Breast epithelium (tissue), 4 donors: ENCODE data around the gene TBC1D32. TPM values are rescaled to one million over a fixed set of nuclear protein-coding genes. Genes with fewer than 3 reads are reported as not detected.
"Not testable (repeated sequence)": the region's sequence is repeated elsewhere in the genome, so short reads cannot be mapped to it uniquely, and the experiment has no call there.

Experiments
- DNase-seq, 2 donors: peaks; one replicate each; pipeline ENCODE4 v3.0.0-alpha.2; 2019; ENCODE audit warnings: low spot score in 2 of 2
- H3K27ac ChIP-seq, 2 donors: fragments of 200-600 bp; sonication (generic) in 1 of 2; one replicate each; pipeline ENCODE4 v1.5.1; 2016 to 2019; ENCODE audit warnings: mild to moderate bottlenecking in 1 of 2
- H3K27me3 ChIP-seq, 2 donors: fragments of 200-600 bp; sonication (generic) in 1 of 2; one replicate each; pipeline versions ENCODE4 v1.5.1 to v1.6.0; 2017 to 2019; ENCODE audit warnings: control low read depth in 1 of 2, mild to moderate bottlenecking in 1 of 2
- H3K36me3 ChIP-seq: fragments of 200-600 bp; one replicate; pipeline ENCODE4 v1.5.1; 2019
- H3K4me1 ChIP-seq, 2 donors: fragments of 200-600 bp; sonication (generic); one replicate each; pipeline ENCODE4 v1.5.1; 2016 to 2019; ENCODE audit warnings: control low read depth in 1 of 2
- H3K4me3 ChIP-seq, 3 donors: fragments of 200-600 bp; sonication (generic); 1 replicate in 2 of 3; 2 replicates in 1 of 3; pipeline ENCODE4 v1.5.1; 2016 to 2019; ENCODE audit warnings: mild to moderate bottlenecking in 3 of 3, moderate library complexity in 2 of 3
- H3K9me3 ChIP-seq, 2 donors: fragments of 200-600 bp; sonication (generic) in 1 of 2; one replicate each; pipeline ENCODE4 v1.5.1; 2016 to 2019; ENCODE audit warnings: control low read depth in 1 of 2
- CTCF ChIP-seq, 3 donors: fragments of 450-650 bp; IDR thresholded peaks; one replicate each; pipeline ENCODE4 v1.5.1; 2016 to 2017; ENCODE audit warnings: antibody characterized with exemption in 3 of 3, mild to moderate bottlenecking in 3 of 3, moderate library complexity in 3 of 3
- POLR2A ChIP-seq: fragments of 450-650 bp; IDR thresholded peaks from one replicate; pipeline ENCODE4 v1.6.1; 2016; ENCODE audit warnings: antibody characterized with exemption, mild to moderate bottlenecking, moderate library complexity
- POLR2AphosphoS5 ChIP-seq, 3 donors: sonication (generic); formaldehyde crosslinking; IDR thresholded peaks; one replicate each; pipeline ENCODE4 v1.6.1; 2017; ENCODE audit warnings: antibody characterized with exemption in 3 of 3
- intact Hi-C: fragments of 100-400 bp; cut with DNase I; formaldehyde crosslinking; loops from one replicate; pipeline ENCODE4 v1.15.1; 2023; ENCODE audit warnings: low total_unique reads
- total RNA-seq, 3 donors: library from RNA; depleted of rRNA; stranded (reverse); fragments of >200 nt; gene quantifications; one replicate each; pipeline ENCODE4 v1.1.0, GENCODE V29; 2016

The TBC1D32 gene
- total RNA-seq, 3 donors from 2014 or later, result 5.8 to 26.3 (median 18.7) TPM

DNA sequence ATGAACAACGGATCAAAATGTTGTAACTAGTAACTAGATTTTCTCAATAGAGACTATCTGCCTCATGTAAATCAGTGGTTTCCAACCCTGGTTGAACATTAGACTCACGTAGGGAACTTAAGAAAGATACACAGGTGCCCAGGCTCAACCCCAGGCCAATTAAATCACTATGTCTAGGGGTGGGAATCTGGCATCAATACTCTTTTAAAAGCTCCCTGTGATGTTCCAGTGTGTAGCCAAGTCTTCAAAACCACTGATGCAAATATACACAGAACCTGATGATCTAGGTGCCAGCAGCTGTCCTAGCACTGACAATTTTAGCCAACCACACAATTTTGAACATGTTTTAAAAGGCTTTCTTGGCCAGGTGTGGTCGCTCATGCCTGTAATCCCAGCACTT is 128.7 kb downstream of the TBC1D32 start:
- DNase-seq, result no peak
- no peaks in the 10 kb centered on the region for H3K9me3 ChIP-seq
- TF ChIP-seq POLR2AphosphoS5 (IDR thresholded peaks at IDR 0.05) (no peak), CTCF (IDR thresholded peaks at IDR 0.05) (no peak), POLR2A (no peak)
- H3K4me3 ChIP-seq, result no peak overlapping the region
- H3K27ac ChIP-seq, result no peak overlapping the region
- no peaks in the 10 kb centered on the region for H3K36me3 ChIP-seq
- H3K27me3 ChIP-seq, result no peaks in the 10 kb centered on the region
- intact Hi-C loops, result no loop called here
- H3K4me1 ChIP-seq, result no peaks in the 10 kb centered on the region

- Histone ChIP-seq H3K27ac (no peak overlapping the region), H3K4me3 (no peak overlapping the region), H3K27me3 (no peaks in the 10 kb centered on the region), H3K4me1 (no peaks in the 10 kb centered on the region), H3K36me3 (no peaks in the 10 kb centered on the region), H3K9me3 (no peaks in the 10 kb centered on the region)
- intact Hi-C loops, result no loop called here
- no peak for TF ChIP-seq POLR2A
- no peak for TF ChIP-seq POLR2AphosphoS5 (IDR thresholded peaks at IDR 0.05)
- TF ChIP-seq CTCF (IDR thresholded peaks at IDR 0.05), result no peak
- no peak for DNase-seq
These were observed 133.2 kb downstream of the TBC1D32 start for GRCh38 chr6:121201105-121201504.

DNA sequence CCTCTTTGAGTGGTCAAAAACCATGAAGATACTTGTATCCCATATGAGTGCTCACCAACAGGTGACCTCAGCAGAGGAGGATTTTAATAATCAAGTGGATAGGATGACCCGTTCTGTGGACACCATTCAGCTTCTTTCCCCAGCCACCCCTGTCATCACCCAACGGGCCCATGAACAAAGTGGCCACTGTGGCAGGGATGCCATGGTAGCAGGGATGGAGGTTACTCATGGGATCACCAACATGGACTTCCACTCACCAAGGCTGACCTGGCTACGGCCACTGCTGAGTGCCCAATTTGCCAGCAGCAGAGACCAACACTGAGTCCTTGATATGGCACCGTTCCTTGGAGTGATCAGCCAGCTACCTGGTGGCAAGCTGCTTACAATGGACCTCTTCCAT is 138.2 kb downstream of the TBC1D32 start:
- H3K4me1 ChIP-seq, H3K9me3 ChIP-seq, H3K27me3 ChIP-seq, H3K27ac ChIP-seq, intact Hi-C loops, DNase-seq, H3K4me3 ChIP-seq, H3K36me3 ChIP-seq: not testable (repeated sequence)

GRCh38 chr6:121190122-121190521 is 144.2 kb downstream of the TBC1D32 start:
- H3K27ac ChIP-seq, result no peak overlapping the region
- no peaks in the 10 kb centered on the region for H3K4me1 ChIP-seq
- intact Hi-C loops, result no loop called here
- TF ChIP-seq POLR2A (no peak), POLR2AphosphoS5 (IDR thresholded peaks at IDR 0.05) (no peak), CTCF (IDR thresholded peaks at IDR 0.05) (no peak)
- no peak overlapping the region for H3K4me3 ChIP-seq
- H3K27me3 ChIP-seq, result no peaks in the 10 kb centered on the region
- H3K36me3 ChIP-seq, result no peaks in the 10 kb centered on the region
- H3K9me3 ChIP-seq, result no peaks in the 10 kb centered on the region
- no peak for DNase-seq

DNA sequence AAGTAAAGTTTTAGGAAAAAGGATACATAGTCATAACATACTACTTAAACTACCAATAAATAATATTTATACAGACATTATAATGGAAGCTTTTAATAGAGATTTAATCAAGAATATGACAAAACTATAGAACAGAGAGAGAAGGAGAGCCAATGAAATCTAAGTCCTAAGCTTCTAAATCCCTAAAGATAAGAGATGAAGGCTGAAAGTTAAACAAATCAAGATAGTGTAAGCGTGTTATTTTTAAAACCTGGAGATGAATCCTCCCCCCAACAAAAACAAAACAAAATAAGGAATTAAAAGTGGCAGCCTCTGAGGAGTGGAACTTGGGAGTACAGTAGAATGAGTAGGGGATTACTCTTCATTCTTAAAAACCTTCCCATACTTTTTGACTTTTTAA is 145.9 kb downstream of the TBC1D32 start:
- Histone ChIP-seq H3K27me3 (no peaks in the 10 kb centered on the region), H3K4me3 (no peak overlapping the region), H3K4me1 (no peaks in the 10 kb centered on the region), H3K36me3 (no peaks in the 10 kb centered on the region), H3K9me3 (no peaks in the 10 kb centered on the region), H3K27ac (peak overlapping the region in 1 of 2 donors; percentile 29)
- TF ChIP-seq POLR2A, result no peak
- DNase-seq, result no peak
- intact Hi-C loops, result no loop called here

DNA sequence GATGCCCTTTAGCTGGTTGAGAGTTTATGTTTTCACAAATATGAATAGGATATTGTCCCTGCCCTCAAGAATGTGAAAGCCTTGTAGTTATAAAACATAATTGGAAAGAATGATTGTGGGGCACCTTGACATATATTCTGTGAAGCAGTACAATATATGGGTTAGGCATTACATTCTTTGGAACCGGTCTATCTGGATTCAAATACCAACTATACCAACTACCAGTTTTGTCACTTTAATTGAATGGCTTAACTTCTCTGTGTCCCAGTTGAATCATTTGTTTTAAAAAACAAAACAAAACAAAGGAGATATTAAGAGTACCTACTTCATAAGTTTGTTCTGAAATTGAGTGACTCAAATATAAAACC is 146.5 kb downstream of the TBC1D32 start:
- H3K4me3 ChIP-seq, result no peak overlapping the region
- H3K4me1 ChIP-seq, result no peaks in the 10 kb centered on the region
- intact Hi-C loops, result no loop called here
- TF ChIP-seq POLR2A, result no peak
- TF ChIP-seq POLR2AphosphoS5 (IDR thresholded peaks at IDR 0.05), result no peak
- no peak for TF ChIP-seq CTCF (IDR thresholded peaks at IDR 0.05)
- peak overlapping the region in 1 of 2 donors; percentile 29 for H3K27ac ChIP-seq
- H3K9me3 ChIP-seq, result no peaks in the 10 kb centered on the region
- no peaks in the 10 kb centered on the region for H3K27me3 ChIP-seq
- DNase-seq, result no peak
- no peaks in the 10 kb centered on the region for H3K36me3 ChIP-seq
